ENCODE data around the gene RAI1.

The RAI1 gene

GRCh38 chr17:17836250-17836817, 155.1 kb downstream of the RAI1 start:
- peak; percentile 96 for DNase-seq

- DNase-seq, result peak; percentile 77
Measured at GRCh38 chr17:17836818-17837379, 155.6 kb downstream of the RAI1 start, which contains the start of gene SREBF1. TSS of gene SREBF1 (minus strand) at chr17:17836986. CDS start at chr17:17836817, 169 bp downstream.

GRCh38 chr17:17837380-17837821, 156.1 kb downstream of the RAI1 start:
- peak; percentile 87 for DNase-seq

GRCh38 chr17:17837966-17838962, 157.0 kb downstream of the RAI1 start:
- DNase-seq, result peak; percentile 55

DNA sequence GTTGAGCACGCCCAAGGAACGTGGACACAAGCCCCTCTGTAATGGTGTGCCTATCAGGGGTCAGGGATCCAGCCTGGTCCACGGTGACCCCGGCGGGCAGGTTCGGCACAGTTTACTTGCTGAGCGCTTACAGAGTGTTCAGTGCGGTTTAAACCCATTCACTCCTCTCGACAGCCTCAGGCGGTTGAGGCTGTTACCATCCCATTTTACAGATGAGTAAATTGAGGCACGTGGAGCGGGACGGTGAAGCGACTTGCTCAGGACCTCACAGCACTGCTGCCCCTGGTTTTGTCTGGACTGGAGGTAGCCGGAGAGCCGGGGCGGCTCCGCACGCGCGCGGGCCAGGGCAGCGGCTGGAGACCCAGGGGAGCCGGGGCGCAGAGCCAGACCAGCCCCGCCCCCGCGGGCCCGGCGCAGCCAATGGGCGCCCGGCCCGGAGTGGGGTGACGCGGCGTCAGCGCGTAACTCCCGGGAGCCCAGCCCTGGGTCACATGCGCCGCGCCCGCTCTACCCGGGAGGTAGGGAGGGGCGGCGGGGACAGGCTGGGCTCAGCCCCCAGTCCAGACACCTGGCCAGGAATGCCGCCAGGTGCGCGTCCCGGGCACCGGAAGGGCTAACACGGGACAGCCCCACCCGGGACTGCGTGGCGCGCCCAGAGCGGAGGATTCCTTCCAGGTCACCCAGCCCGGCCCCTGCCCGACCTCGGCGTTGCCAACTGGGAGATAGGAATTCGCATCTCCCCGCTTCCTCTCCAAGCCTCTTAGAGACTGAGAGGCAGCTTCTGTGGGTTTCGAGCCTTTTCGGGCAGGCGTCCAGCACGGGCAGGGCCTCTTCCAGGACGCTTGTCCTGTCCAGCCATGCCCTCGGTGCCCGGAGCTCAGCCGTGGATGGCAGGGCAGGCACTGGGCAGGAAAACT, 158.8 kb downstream of the RAI1 start:
- DNase-seq, result peak; percentile 95

GRCh38 chr17:17840751-17841591, 159.7 kb downstream of the RAI1 start:
- DNase-seq, result peak; percentile 39

DNA sequence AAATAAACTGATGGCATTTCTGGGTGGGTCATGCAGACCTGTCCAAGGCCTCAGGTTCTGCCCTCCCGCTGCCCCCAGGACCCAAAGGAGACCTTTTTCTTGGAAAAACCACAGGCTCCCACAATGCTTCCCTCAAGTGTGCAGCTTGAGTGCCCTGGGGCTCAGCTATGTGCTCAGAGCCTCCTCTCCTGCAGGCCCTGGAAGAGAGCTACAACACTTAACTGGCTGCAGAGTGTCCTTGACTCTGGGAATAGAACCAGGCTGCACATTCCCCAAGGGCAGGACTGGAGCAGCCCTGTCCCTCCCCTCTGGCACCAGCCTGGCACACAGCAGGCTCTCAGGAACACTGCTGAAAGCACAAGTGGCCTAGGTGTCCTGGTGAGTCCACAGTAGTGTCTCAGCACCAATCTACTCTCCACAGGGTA, 160.4 kb downstream of the RAI1 start:
- no peak for DNase-seq

GRCh38 chr17:17842111-17842876, 161.0 kb downstream of the RAI1 start:
- DNase-seq, result no peak

GRCh38 chr17:17843096-17843495, 161.8 kb downstream of the RAI1 start:
- DNase-seq, result no peak

DNA sequence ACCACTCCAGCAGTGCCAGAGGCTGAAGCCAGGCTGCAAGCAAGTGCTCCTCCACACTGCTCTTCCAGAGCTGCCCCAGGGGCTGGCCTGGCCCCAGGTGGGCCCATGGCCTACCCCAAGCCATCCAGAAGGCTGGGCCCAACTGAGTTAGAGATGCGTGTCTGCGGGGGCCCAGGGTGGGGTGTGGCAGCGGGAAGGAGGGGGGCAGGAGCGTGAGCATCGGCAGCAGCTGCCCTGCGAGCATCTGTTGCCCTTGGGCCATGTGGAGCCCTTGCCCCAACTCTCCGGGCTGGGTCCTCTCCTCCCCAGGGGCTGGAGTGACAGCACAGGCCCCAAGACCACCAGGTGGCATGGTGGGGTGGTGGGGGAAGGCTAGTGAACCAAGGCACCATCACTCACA, 162.8 kb downstream of the RAI1 start:
- no peak for DNase-seq

GRCh38 chr17:17844500-17844899, 163.2 kb downstream of the RAI1 start:
- no peak for DNase-seq

DNA sequence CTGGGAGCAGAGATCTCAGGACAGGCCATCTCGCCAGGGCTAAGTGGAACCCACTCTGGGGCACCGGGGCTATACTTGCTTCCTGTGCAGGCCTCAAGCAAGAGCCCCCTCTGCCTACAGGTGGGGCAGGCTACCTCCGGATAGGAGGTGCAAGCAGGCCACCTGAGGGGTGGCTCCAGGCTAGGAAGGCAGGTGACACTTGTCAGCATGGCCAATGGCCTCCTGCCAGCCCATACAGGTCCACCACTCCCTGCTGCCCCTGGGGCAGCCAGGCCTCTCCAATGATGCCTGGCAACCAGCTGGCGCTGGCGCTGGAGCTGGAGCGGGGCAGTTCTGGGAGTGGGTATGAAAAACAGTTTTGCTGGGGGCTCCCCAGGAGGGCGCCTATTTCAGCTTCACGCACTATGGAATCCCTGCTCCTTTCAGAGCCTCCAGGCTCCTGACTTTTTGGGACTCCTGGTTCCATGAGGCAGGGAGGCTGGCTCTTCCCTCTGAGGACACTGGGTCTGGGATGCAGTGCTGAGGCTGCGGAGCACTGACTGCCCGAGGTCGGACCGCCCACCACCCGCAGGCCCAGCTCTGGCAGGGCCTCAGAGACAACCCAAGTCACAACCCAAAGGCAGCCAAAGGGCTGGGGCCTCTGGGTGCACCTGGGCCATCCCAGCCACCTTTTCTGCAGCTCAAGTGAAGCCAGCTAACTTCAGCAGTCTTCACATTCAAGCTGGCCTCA, 164.0 kb downstream of the RAI1 start:
- DNase-seq, result no peak

GRCh38 chr17:17846003-17846402, 164.7 kb downstream of the RAI1 start:
- no peak for DNase-seq

- no peak for DNase-seq
Measured at GRCh38 chr17:17846645-17847044, 165.4 kb downstream of the RAI1 start.

DNA sequence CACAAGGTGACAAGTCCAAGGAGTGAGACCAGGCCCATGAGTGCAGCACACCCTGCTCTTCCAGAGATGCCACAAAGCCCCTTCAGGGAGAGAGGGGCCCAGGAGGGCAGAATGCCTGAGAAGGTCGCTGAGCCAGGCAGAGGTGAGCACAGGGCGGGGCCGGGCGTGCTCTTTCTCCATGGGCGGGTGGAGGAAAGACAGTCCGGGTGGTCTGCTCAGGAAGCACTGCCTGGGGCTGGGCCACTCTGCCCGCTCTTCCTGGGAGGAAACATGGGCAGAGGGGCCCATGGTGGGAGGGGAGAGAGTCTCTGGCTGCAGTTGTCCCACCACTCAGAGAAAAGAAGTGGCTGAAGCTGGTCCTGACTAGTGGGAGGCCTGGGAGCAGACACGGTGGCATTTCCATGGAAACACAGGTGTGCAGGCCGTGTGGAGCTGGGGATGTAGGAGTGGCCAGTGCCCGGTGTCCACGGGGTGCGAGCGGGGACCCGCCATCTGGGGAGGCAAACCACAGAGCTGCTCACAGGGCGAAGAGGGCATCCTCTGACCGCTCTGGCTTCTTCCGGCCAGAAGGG, 165.9 kb downstream of the RAI1 start:
- DNase-seq, result no peak

- DNase-seq, result no peak
Measured at GRCh38 chr17:17847726-17848125, 166.5 kb downstream of the RAI1 start.

- DNase-seq, result no peak
Measured at GRCh38 chr17:17848311-17849082, 167.2 kb downstream of the RAI1 start.

GRCh38 chr17:17849147-17849820, 168.0 kb downstream of the RAI1 start:
- DNase-seq, result no peak
